ENCODE measurements around the gene MCC.

DNA sequence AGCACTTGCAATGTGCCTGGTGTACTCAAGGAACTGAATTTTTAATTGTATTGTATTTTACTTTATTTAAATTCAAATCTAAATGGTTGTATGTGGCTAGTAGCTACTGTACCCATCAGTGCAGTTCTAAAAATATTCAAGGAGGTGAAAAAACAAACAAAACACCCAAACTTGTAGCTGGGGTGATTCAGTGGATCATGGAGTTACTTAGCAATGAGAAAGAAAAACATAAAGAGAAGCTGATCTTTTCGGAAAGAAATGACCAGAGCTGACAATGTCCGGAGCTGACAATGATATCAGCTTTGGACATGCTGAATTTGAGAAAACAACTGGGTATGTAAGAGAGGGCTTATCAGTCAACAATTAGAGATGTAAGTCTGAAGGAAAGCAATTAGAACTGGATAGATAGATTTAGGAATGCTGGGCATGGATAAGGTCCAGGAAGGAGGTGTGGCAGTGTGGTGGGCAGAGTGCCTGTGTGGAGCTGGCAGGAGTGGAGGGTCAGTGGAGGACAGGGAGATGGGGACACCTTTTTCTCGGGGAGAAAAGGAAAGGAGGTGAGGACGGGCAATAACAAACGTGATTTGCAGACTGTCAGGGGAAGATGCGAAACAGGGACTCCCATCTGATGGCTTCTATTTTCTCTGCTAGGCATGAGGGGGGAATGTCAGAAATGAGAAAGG, 398.5 kb downstream of the MCC start:
- TF ChIP-seq NFIC (IDR thresholded peaks at IDR 0.05) (no peak), FOXM1 (IDR thresholded peaks at IDR 0.05; ENCODE audit: borderline replicate concordance, low read depth) (no peak)

All from Ishikawa (cell line).